NCI-H69 (cell line): ENCODE data around the gene DEAF1.
A peak's percentile ranks its signal among the peaks of the same experiment; 100 is the strongest.

Experiments used
- DNase-seq: peaks from one replicate; lab custom pipeline; 2025; lab: John Stamatoyannopoulos, UW

Gene DEAF1

GRCh38 chr11:721741-722345 lies 26.8 kb upstream of the DEAF1 start:
- peak; percentile 82 for DNase-seq

- no peak for DNase-seq
Measured at GRCh38 chr11:721247-721740, 26.3 kb upstream of the DEAF1 start.

- DNase-seq: peak; percentile 90
Measured at GRCh38 chr11:720642-721246, 25.7 kb upstream of the DEAF1 start.

GRCh38 chr11:720017-720641 lies 25.1 kb upstream of the DEAF1 start:
- DNase-seq: no peak

- peak; percentile 52 for DNase-seq
Measured at GRCh38 chr11:719214-720016, 24.4 kb upstream of the DEAF1 start.

- no peak for DNase-seq
Measured at GRCh38 chr11:714436-714835, 19.4 kb upstream of the DEAF1 start.

- peak; percentile 24 for DNase-seq
Measured at GRCh38 chr11:709109-709997, 14.3 kb upstream of the DEAF1 start.

GRCh38 chr11:708511-708910 lies 13.5 kb upstream of the DEAF1 start:
- DNase-seq: no peak

- no peak for DNase-seq
Measured at GRCh38 chr11:707817-708420, 12.9 kb upstream of the DEAF1 start.

- no peak for DNase-seq
Measured at GRCh38 chr11:706957-707816, 12.2 kb upstream of the DEAF1 start.

- DNase-seq: no peak
Measured at GRCh38 chr11:706439-706956, 11.5 kb upstream of the DEAF1 start.

- peak; percentile 33 for DNase-seq
Measured at GRCh38 chr11:705646-706438, 10.8 kb upstream of the DEAF1 start, which contains the start of gene EPS8L2. Gene EPS8L2, plus strand, starts transcription at chr11:706231. Its CDS starts 3,177 bp downstream, at chr11:709408.

GRCh38 chr11:704781-705645 lies 10.0 kb upstream of the DEAF1 start:
- DNase-seq: peak; percentile 25

GRCh38 chr11:704228-704674 lies 9.2 kb upstream of the DEAF1 start:
- DNase-seq: no peak

GRCh38 chr11:703506-703905 lies 8.5 kb upstream of the DEAF1 start:
- no peak for DNase-seq

- no peak for DNase-seq
Measured at GRCh38 chr11:702462-703461, 7.7 kb upstream of the DEAF1 start.
